BLaER1 (cell line): ENCODE measurements around the gene OSM.

Experiments used
- H3K27ac ChIP-seq: shearing (Covaris generic); formaldehyde crosslinking; 2 replicates; pipeline ENCODE4 v1.8.1; 2022
- H3K27me3 ChIP-seq: shearing (Covaris generic); formaldehyde crosslinking; 2 replicates; pipeline ENCODE4 v1.8.1; 2022
- H3K36me3 ChIP-seq: shearing (Covaris generic); formaldehyde crosslinking; 2 replicates; pipeline ENCODE4 v1.8.1; 2022
- H3K4me1 ChIP-seq: shearing (Covaris generic); formaldehyde crosslinking; 2 replicates; pipeline ENCODE4 v1.8.1; 2022
- H3K4me2 ChIP-seq: shearing (Covaris generic); formaldehyde crosslinking; 2 replicates; pipeline ENCODE4 v1.8.1; 2022
- H3K4me3 ChIP-seq: shearing (Covaris generic); formaldehyde crosslinking; 2 replicates; pipeline ENCODE4 v1.8.1; 2022
- H3K9ac ChIP-seq: shearing (Covaris generic); formaldehyde crosslinking; 2 replicates; pipeline ENCODE4 v1.8.1; 2022
- H3K9me3 ChIP-seq: shearing (Covaris generic); formaldehyde crosslinking; 2 replicates; pipeline ENCODE4 v1.8.1; 2022
- H4K20me1 ChIP-seq: shearing (Covaris generic); formaldehyde crosslinking; 2 replicates; pipeline ENCODE4 v1.8.1; 2022
- Cebpa-rat ChIP-seq: shearing (Covaris generic); IDR thresholded peaks from 2 replicates; pipeline ENCODE4 v1.8.1; 2022

OSM gene

GRCh38 chr22:30286813-30287647, 20.4 kb upstream of the OSM start:
- Histone ChIP-seq H3K4me3 (no peak overlapping the region), H3K27me3 (no peaks in the 10 kb centered on the region), H4K20me1 (no peaks in the 10 kb centered on the region), H3K9me3 (no peaks in the 10 kb centered on the region), H3K4me1 (peaks cover 61% of the 10 kb centered on the region), H3K4me2 (no peak overlapping the region), H3K9ac (no peak overlapping the region), H3K36me3 (peaks cover 2% of the 10 kb centered on the region), H3K27ac (no peak overlapping the region)
- TF ChIP-seq Cebpa-rat = no peak

- Histone ChIP-seq H3K27ac (peak overlapping the region; percentile 29; the same call in 1 of the 2 replicates), H4K20me1 (no peaks in the 10 kb centered on the region), H3K36me3 (no peaks in the 10 kb centered on the region; the same call in 1 of the 2 replicates), H3K9me3 (no peaks in the 10 kb centered on the region), H3K4me1 (peaks cover 61% of the 10 kb centered on the region), H3K27me3 (no peaks in the 10 kb centered on the region), H3K9ac (no peak overlapping the region), H3K4me3 (no peak overlapping the region), H3K4me2 (no peak overlapping the region)
- TF ChIP-seq Cebpa-rat = no peak
Measured at GRCh38 chr22:30286331-30286730, 19.7 kb upstream of the OSM start.

- Histone ChIP-seq H3K27ac (peak overlapping the region; percentile 29; the same call in 1 of the 2 replicates), H3K4me3 (no peak overlapping the region), H3K36me3 (no peaks in the 10 kb centered on the region; the same call in 1 of the 2 replicates), H3K9me3 (no peaks in the 10 kb centered on the region), H3K4me2 (no peak overlapping the region), H4K20me1 (no peaks in the 10 kb centered on the region), H3K27me3 (no peaks in the 10 kb centered on the region), H3K4me1 (peaks cover 56% of the 10 kb centered on the region), H3K9ac (no peak overlapping the region)
- no peak for TF ChIP-seq Cebpa-rat
Measured at GRCh38 chr22:30285846-30286200, 19.2 kb upstream of the OSM start.

- Histone ChIP-seq H3K4me3 (no peak overlapping the region), H3K4me1 (peaks cover 51% of the 10 kb centered on the region), H3K4me2 (no peak overlapping the region), H4K20me1 (no peaks in the 10 kb centered on the region), H3K9ac (no peak overlapping the region), H3K27ac (peak overlapping the region; percentile 29; the same call in 1 of the 2 replicates), H3K9me3 (no peaks in the 10 kb centered on the region), H3K27me3 (no peaks in the 10 kb centered on the region), H3K36me3 (no peaks in the 10 kb centered on the region; the same call in 1 of the 2 replicates)
- no peak for TF ChIP-seq Cebpa-rat
Measured at GRCh38 chr22:30285176-30285845, 18.7 kb upstream of the OSM start.

- Histone ChIP-seq H3K4me3 (no peak overlapping the region), H3K4me1 (peaks cover 45% of the 10 kb centered on the region), H3K27ac (peak overlapping the region; percentile 80; the same call in 1 of the 2 replicates), H3K9ac (no peak overlapping the region), H3K36me3 (no peaks in the 10 kb centered on the region; the same call in 1 of the 2 replicates), H4K20me1 (no peaks in the 10 kb centered on the region), H3K4me2 (no peak overlapping the region), H3K9me3 (no peaks in the 10 kb centered on the region), H3K27me3 (no peaks in the 10 kb centered on the region)
- TF ChIP-seq Cebpa-rat = no peak
Measured at GRCh38 chr22:30284666-30285065, 18.0 kb upstream of the OSM start.

GRCh38 chr22:30284172-30284571, 17.5 kb upstream of the OSM start:
- no peak for TF ChIP-seq Cebpa-rat
- H3K4me1 ChIP-seq = peaks cover 49% of the 10 kb centered on the region
- no peaks in the 10 kb centered on the region for H3K27me3 ChIP-seq
- H3K9ac ChIP-seq = no peak overlapping the region
- no peak overlapping the region for H3K4me3 ChIP-seq
- no peaks in the 10 kb centered on the region; the same call in 1 of the 2 replicates for H3K36me3 ChIP-seq
- H4K20me1 ChIP-seq = no peaks in the 10 kb centered on the region
- H3K4me2 ChIP-seq = no peak overlapping the region
- H3K9me3 ChIP-seq = no peaks in the 10 kb centered on the region
- H3K27ac ChIP-seq = peak overlapping the region; percentile 80

- Histone ChIP-seq H3K4me3 (no peak overlapping the region), H3K9ac (peak overlapping the region; percentile 42; the same call in 1 of the 2 replicates), H3K9me3 (no peaks in the 10 kb centered on the region), H3K36me3 (no peaks in the 10 kb centered on the region; the same call in 1 of the 2 replicates), H3K4me1 (peaks cover 50% of the 10 kb centered on the region), H3K27me3 (no peaks in the 10 kb centered on the region), H3K27ac (peak overlapping the region; percentile 80), H3K4me2 (peak overlapping the region; percentile 88), H4K20me1 (no peaks in the 10 kb centered on the region)
- no peak for TF ChIP-seq Cebpa-rat
Measured at GRCh38 chr22:30283342-30283741, 16.7 kb upstream of the OSM start.

GRCh38 chr22:30282616-30283046, 16.0 kb upstream of the OSM start:
- TF ChIP-seq Cebpa-rat = no peak
- Histone ChIP-seq H3K4me2 (peak overlapping the region; percentile 88), H3K9ac (peak overlapping the region; percentile 53), H3K36me3 (no peaks in the 10 kb centered on the region; the same call in 1 of the 2 replicates), H3K4me3 (no peak overlapping the region), H3K27me3 (no peaks in the 10 kb centered on the region), H4K20me1 (no peaks in the 10 kb centered on the region), H3K4me1 (peaks cover 51% of the 10 kb centered on the region), H3K9me3 (no peaks in the 10 kb centered on the region), H3K27ac (peak overlapping the region; percentile 80)

GRCh38 chr22:30280505-30280904, 13.9 kb upstream of the OSM start:
- Histone ChIP-seq H3K36me3 (no peaks in the 10 kb centered on the region; the same call in 1 of the 2 replicates), H3K27me3 (no peaks in the 10 kb centered on the region), H4K20me1 (no peaks in the 10 kb centered on the region), H3K9ac (no peak overlapping the region), H3K9me3 (no peaks in the 10 kb centered on the region), H3K4me1 (peaks cover 72% of the 10 kb centered on the region), H3K27ac (no peak overlapping the region), H3K4me2 (no peak overlapping the region), H3K4me3 (no peak overlapping the region)
- no peak for TF ChIP-seq Cebpa-rat

GRCh38 chr22:30279932-30280331, 13.3 kb upstream of the OSM start:
- no peak overlapping the region for H3K9ac ChIP-seq
- no peaks in the 10 kb centered on the region for H3K36me3 ChIP-seq
- no peak for TF ChIP-seq Cebpa-rat

More at GRCh38 chr22:30279932-30280331, 13.3 kb upstream of the OSM start:
- Histone ChIP-seq H4K20me1 (no peaks in the 10 kb centered on the region), H3K27ac (no peak overlapping the region), H3K4me2 (no peak overlapping the region), H3K4me1 (peaks cover 78% of the 10 kb centered on the region), H3K9me3 (no peaks in the 10 kb centered on the region), H3K4me3 (no peak overlapping the region), H3K27me3 (no peaks in the 10 kb centered on the region)
